Lower leg skin (tissue), 3 donors: Measurements from ENCODE around the gene CPS1.

ENCODE experiments used
- POLR2A ChIP-seq, 2 donors: fragments of 450-650 bp; IDR thresholded peaks; one replicate each; pipeline ENCODE4 v1.6.1; 2016 to 2017; ENCODE audit warnings: antibody characterized with exemption in 2 of 2, mild to moderate bottlenecking in 1 of 2, moderate library complexity in 1 of 2
- TF ChIP-seq, protein P1 (sequence below), 3 donors: fragments of 450-650 bp; IDR thresholded peaks; one replicate each; pipeline ENCODE4 v1.5.1; 2016; ENCODE audit warnings: antibody characterized with exemption in 3 of 3, mild to moderate bottlenecking in 3 of 3, moderate library complexity in 2 of 3

DNA sequence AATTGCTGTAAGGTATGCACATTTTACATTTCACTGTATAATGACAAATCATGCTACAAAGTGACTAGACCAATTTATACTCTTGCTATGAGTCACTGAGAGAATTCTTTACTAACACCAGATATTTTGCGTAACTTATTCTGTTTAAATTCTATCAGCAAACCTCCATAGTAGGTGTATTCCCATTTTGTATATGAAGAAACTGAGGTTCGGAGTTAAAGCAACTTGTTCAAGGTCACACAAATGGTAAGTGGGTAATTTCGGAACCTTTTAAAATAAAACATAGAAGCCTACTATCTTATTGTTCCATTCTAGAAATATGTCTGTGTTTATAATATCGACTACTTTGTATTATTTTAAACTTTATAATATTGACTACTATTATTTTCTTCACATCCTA, 15.9 kb upstream of the CPS1 start:
- TF ChIP-seq, protein P1, sequence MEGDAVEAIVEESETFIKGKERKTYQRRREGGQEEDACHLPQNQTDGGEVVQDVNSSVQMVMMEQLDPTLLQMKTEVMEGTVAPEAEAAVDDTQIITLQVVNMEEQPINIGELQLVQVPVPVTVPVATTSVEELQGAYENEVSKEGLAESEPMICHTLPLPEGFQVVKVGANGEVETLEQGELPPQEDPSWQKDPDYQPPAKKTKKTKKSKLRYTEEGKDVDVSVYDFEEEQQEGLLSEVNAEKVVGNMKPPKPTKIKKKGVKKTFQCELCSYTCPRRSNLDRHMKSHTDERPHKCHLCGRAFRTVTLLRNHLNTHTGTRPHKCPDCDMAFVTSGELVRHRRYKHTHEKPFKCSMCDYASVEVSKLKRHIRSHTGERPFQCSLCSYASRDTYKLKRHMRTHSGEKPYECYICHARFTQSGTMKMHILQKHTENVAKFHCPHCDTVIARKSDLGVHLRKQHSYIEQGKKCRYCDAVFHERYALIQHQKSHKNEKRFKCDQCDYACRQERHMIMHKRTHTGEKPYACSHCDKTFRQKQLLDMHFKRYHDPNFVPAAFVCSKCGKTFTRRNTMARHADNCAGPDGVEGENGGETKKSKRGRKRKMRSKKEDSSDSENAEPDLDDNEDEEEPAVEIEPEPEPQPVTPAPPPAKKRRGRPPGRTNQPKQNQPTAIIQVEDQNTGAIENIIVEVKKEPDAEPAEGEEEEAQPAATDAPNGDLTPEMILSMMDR (IDR thresholded peaks at IDR 0.05), result no peak
- no peak for TF ChIP-seq POLR2A (IDR thresholded peaks at IDR 0.05)
